ENCODE measurements around the gene FAM131C.

The FAM131C gene

DNA sequence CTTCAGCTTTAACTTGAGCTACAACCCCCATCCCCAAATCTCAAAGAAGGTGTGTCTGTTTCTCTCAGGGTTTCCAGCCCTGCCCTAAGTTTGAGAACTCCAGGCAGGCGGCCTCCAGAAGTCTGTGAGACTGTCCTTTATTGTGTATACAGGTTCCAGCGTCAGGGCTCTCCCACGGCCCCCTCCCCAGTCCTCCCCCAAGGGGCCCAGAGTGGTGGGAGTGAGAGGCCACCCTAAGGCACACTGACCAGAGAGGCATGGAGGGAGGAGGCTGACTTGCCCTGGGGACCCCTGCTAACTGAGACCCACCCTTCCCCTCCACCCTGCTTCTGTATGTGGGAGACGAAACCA, 59.6 kb downstream of the FAM131C start:
- no peak for DNase-seq

GRCh38 chr1:16013220-16013907, 60.1 kb downstream of the FAM131C start:
- DNase-seq, result peak; percentile 32

GRCh38 chr1:16012590-16013219, 60.7 kb downstream of the FAM131C start:
- no peak for DNase-seq

DNA sequence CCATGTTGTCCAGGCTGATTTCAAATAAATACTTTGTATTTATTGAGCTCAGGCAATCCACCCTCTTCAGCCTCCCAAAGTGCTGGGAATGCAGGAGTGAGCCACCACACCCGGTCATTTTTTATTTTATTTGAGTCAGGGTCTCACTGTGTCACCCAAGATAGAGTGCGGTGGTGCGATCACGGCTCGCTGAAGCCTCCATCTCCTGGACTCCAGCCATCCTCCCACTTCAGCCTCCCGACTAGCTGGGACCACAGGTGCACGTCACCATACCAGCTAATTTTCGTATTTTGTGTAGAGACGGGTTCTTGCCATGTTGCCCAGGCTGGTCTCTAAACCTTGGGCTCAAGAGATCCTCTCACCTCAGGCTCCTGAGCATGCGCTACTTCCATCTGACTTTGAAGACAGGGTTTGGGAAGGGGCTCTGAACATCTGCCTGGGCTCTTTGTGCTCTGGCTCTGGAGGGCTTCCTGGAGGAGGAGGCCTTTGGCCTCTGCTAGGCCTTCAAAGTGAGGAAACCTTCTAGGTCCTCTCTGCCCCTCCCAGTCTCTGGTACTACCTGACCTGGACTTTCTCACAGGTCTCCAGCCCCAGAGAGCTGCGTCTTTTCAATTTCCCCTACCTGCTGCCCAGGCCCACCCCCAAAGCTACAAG, 61.4 kb downstream of the FAM131C start:
- DNase-seq, result no peak

GRCh38 chr1:16010837-16011236, 62.6 kb downstream of the FAM131C start:
- DNase-seq, result no peak

DNA sequence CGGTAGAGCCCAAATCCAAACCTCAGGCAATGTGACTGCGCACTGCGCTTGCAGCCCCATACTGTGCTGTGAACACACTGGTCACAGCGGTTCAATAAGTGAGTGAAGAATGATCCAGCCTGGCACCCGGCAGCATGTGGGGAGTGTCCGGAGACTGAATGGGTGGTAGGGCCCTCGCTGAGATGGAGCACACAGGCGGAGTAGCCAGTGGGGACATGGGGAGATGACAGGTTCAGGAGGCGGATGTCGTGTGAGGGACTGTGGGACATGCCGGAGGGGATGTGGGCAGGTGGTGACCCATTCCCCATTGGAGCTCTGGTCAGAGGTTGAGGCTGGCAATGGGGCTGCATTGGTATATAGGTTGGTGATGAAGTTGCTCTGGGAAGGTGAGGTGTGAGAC, 63.8 kb downstream of the FAM131C start:
- no peak for DNase-seq

DNA sequence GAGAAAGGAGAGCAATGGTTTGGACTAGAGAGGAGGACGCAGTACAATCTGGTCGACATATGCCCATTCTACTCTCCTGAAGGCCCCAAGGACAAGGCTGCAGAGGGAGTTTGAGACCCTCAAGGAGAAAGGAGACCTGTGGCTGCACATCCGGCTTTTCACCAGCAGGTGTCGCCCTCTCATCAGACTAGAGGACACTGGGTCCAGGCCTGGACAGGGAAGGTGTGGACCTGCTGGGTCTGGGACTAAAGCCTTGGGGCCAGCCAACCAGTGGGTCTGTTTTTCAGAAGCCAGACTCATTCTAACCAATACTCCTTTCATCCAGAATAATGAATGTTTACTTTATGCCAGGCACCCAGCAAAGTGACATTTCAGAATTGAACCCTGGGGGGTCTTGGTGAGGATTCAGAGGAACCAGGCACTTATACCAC, 64.4 kb downstream of the FAM131C start:
- DNase-seq, result peak; percentile 75

All from NCI-H1436 (cell line).